Endothelial cell of umbilical vein (primary cell): ENCODE data around the gene NCF1.
"Not testable (repeated sequence)": the region's sequence is repeated elsewhere in the genome, so short reads cannot be mapped to it uniquely, and the experiment has no call there.

Experiments
- CTCF ChIP-seq, 2 donors: IDR thresholded peaks; 1 replicate in 1 of 2; 2 replicates in 1 of 2; pipeline ENCODE4 v1.5.1; 2011; ENCODE audit warnings: low read length in 2 of 2, mild to moderate bottlenecking in 2 of 2, moderate library complexity in 2 of 2, control low read depth in 1 of 2, inconsistent platforms in 1 of 2, low read depth in 1 of 2; ENCODE audit not compliant: insufficient read depth in 1 of 2; ENCODE audit errors: extremely low read depth in 1 of 2
- JUN ChIP-seq: IDR thresholded peaks from 2 replicates; pipeline ENCODE4 v1.6.1; 2011; ENCODE audit warnings: borderline replicate concordance, low read depth; ENCODE audit not compliant: insufficient read length, insufficient read depth
- MAX ChIP-seq: IDR thresholded peaks from 2 replicates; pipeline ENCODE4 v1.6.1; 2011; ENCODE audit not compliant: insufficient read depth, insufficient read length
- POLR2A ChIP-seq: IDR thresholded peaks from 2 replicates; pipeline ENCODE4 v1.6.1; 2012; ENCODE audit warnings: low read depth, mild to moderate bottlenecking, control low read depth, low read length

- not testable (repeated sequence) for TF ChIP-seq CTCF (IDR thresholded peaks at IDR 0.05; ENCODE audit: extremely low read depth in 1 of 2, insufficient read depth in 1 of 2, low read depth in 1 of 2, low read length in 2 of 2); JUN; POLR2A; MAX
Measured at GRCh38 chr7:74743936-74744557, 29.8 kb upstream of the NCF1 start.
